Measurements from ENCODE around the gene NRIP1. TPM values are rescaled to one million over a fixed set of nuclear protein-coding genes. Genes with fewer than 3 reads are reported as not detected.

Gene NRIP1
- total and polyA plus RNA-seq, 2 of the 13 experiments (the other 11 are each of a cell fraction or from before 2014, with no cell fraction given) = 21.0 to 69.0 TPM

DNA sequence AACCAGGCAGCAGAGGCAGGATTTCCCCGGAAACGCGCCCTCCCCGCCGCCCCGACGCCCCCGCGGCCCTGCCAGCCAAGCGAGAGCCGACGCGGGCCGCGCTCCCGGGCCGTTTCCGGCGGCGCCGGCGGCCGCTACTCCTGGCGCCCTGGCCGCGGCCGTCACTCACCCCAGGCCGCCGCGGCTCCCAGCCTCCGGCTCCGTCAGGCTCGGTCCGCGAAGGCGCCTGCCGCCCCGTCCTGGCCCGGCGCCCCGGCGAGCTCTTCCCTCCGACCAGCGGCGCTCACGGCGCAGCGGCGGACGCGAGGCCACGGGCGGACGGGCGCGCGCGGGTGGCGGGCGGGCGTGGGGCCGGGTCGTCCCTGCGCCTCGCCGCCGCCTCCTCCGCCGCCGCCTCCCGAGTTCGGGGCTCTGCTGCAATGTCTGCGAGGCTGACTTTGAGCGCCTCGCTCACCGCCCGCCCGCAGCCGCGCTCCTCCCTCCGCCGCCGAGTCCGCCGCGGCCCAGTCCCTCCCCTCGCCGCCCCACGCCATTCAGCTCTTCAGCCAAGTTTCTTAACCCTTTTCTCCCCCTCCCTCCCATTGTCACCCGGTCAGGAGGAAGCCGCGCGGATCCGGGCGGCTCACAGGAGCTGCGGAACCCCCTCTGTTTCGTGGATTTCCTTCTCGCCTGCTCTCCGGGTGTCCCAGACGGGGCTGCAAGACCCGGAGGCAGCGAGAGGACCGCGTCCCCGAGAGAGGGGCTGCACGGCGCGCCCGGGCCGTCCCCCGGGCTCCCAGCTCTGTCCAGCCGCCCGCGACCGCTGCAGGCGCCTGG, at the start of gene NRIP1 (continued):
- TF ChIP-seq, protein P1, sequence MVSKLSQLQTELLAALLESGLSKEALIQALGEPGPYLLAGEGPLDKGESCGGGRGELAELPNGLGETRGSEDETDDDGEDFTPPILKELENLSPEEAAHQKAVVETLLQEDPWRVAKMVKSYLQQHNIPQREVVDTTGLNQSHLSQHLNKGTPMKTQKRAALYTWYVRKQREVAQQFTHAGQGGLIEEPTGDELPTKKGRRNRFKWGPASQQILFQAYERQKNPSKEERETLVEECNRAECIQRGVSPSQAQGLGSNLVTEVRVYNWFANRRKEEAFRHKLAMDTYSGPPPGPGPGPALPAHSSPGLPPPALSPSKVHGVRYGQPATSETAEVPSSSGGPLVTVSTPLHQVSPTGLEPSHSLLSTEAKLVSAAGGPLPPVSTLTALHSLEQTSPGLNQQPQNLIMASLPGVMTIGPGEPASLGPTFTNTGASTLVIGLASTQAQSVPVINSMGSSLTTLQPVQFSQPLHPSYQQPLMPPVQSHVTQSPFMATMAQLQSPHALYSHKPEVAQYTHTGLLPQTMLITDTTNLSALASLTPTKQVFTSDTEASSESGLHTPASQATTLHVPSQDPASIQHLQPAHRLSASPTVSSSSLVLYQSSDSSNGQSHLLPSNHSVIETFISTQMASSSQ (IDR thresholded peaks at IDR 0.05; ENCODE audit: low read depth) = no peak
- TF ChIP-seq, protein P1 (CRISPR knock-in tag; IDR thresholded peaks at IDR 0.05; ENCODE audit: borderline replicate concordance) = peak; percentile 12; the same call in 1 of the 2 replicates
- TF ChIP-seq HES4 (CRISPR knock-in tag; IDR thresholded peaks at IDR 0.05; ENCODE audit: borderline replicate concordance) = peak; percentile 73
- peak; percentile 67 for TF ChIP-seq POLR2AphosphoS5 (IDR thresholded peaks at IDR 0.05; ENCODE audit: low read depth, low read length)
- TF ChIP-seq, protein P2, sequence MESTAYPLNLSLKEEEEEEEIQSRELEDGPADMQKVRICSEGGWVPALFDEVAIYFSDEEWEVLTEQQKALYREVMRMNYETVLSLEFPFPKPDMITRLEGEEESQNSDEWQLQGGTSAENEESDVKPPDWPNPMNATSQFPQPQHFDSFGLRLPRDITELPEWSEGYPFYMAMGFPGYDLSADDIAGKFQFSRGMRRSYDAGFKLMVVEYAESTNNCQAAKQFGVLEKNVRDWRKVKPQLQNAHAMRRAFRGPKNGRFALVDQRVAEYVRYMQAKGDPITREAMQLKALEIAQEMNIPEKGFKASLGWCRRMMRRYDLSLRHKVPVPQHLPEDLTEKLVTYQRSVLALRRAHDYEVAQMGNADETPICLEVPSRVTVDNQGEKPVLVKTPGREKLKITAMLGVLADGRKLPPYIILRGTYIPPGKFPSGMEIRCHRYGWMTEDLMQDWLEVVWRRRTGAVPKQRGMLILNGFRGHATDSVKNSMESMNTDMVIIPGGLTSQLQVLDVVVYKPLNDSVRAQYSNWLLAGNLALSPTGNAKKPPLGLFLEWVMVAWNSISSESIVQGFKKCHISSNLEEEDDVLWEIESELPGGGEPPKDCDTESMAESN (CRISPR knock-in tag; conservative IDR thresholded peaks at IDR 0.05) = peak; percentile 53; the same call in 1 of the 2 replicates
- TF ChIP-seq HOXD1 (CRISPR knock-in tag; IDR thresholded peaks at IDR 0.05) = no peak
- 0 out of 2 replicates have a peak, but pooled peaks have one; percentile 42 for TF ChIP-seq MXD4 (CRISPR knock-in tag; IDR thresholded peaks at IDR 0.05)
- peak; percentile 87; the same call in 1 of the 2 replicates for TF ChIP-seq KDM3A (CRISPR knock-in tag; IDR thresholded peaks at IDR 0.05; ENCODE audit: low read depth)
- TF ChIP-seq, protein P3, sequence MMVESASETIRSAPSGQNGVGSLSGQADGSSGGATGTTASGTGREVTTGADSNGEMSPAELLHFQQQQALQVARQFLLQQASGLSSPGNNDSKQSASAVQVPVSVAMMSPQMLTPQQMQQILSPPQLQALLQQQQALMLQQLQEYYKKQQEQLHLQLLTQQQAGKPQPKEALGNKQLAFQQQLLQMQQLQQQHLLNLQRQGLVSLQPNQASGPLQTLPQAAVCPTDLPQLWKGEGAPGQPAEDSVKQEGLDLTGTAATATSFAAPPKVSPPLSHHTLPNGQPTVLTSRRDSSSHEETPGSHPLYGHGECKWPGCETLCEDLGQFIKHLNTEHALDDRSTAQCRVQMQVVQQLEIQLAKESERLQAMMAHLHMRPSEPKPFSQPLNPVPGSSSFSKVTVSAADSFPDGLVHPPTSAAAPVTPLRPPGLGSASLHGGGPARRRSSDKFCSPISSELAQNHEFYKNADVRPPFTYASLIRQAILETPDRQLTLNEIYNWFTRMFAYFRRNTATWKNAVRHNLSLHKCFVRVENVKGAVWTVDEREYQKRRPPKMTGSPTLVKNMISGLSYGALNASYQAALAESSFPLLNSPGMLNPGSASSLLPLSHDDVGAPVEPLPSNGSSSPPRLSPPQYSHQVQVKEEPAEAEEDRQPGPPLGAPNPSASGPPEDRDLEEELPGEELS (CRISPR knock-in tag; IDR thresholded peaks at IDR 0.05) = peak; percentile 18; the same call in 1 of the 2 replicates
- no peak for TF ChIP-seq ZNF180 (CRISPR knock-in tag; IDR thresholded peaks at IDR 0.05; ENCODE audit: borderline replicate concordance, low read depth)
- TF ChIP-seq, protein P4, sequence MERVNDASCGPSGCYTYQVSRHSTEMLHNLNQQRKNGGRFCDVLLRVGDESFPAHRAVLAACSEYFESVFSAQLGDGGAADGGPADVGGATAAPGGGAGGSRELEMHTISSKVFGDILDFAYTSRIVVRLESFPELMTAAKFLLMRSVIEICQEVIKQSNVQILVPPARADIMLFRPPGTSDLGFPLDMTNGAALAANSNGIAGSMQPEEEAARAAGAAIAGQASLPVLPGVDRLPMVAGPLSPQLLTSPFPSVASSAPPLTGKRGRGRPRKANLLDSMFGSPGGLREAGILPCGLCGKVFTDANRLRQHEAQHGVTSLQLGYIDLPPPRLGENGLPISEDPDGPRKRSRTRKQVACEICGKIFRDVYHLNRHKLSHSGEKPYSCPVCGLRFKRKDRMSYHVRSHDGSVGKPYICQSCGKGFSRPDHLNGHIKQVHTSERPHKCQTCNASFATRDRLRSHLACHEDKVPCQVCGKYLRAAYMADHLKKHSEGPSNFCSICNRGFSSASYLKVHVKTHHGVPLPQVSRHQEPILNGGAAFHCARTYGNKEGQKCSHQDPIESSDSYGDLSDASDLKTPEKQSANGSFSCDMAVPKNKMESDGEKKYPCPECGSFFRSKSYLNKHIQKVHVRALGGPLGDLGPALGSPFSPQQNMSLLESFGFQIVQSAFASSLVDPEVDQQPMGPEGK (CRISPR knock-in tag; IDR thresholded peaks at IDR 0.05) = peak; percentile 61; the same call in 1 of the 2 replicates
- TF ChIP-seq, protein P5, sequence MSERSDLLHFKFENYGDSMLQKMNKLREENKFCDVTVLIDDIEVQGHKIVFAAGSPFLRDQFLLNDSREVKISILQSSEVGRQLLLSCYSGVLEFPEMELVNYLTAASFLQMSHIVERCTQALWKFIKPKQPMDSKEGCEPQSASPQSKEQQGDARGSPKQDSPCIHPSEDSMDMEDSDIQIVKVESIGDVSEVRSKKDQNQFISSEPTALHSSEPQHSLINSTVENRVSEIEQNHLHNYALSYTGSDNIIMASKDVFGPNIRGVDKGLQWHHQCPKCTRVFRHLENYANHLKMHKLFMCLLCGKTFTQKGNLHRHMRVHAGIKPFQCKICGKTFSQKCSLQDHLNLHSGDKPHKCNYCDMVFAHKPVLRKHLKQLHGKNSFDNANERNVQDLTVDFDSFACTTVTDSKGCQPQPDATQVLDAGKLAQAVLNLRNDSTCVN (CRISPR knock-in tag; IDR thresholded peaks at IDR 0.05; ENCODE audit: borderline replicate concordance) = peak; percentile 68; the same call in 1 of the 2 replicates

All from HepG2 (cell line).